Keratinocyte (primary cell): ENCODE data around the gene OR56A5. TPM values are rescaled to one million over a fixed set of nuclear protein-coding genes. Genes with fewer than 3 reads are reported as not detected.

Experiments
- DNase-seq: peaks from one replicate; pipeline ENCODE4 v3.0.0-alpha.2; 2011; ENCODE audit warnings: low read depth, missing footprints, low spot score
- FAIRE-seq: peaks from 2 replicates; lab custom pipeline; 2011; peaks lifted over from hg19 to GRCh38; lab: Jason Lieb, UNC
- H2AFZ ChIP-seq: 2 replicates; pipeline ENCODE4 v1.6.0; 2012; ENCODE audit warnings: low read length, control low read depth, inconsistent platforms; ENCODE audit not compliant: control insufficient read depth
- H3K27ac ChIP-seq: 2 replicates; pipeline ENCODE4 v1.5.1; 2011; ENCODE audit warnings: low read length; ENCODE audit not compliant: control insufficient read depth, insufficient read depth
- H3K27me3 ChIP-seq: 3 replicates; pipeline ENCODE4 v1.6.0; 2011; ENCODE audit warnings: low read length; ENCODE audit not compliant: control insufficient read depth, insufficient read depth; ENCODE audit errors: extremely low read depth
- H3K36me3 ChIP-seq, 2 experiments: 2 replicates in 1 of 2; 3 replicates in 1 of 2; pipeline ENCODE4 v1.5.1; 2011; ENCODE audit warnings: low read length in 2 of 2, mild to moderate bottlenecking in 1 of 2; ENCODE audit not compliant: control insufficient read depth in 2 of 2, insufficient read depth in 2 of 2; ENCODE audit errors: extremely low read depth in 1 of 2
- H3K4me1 ChIP-seq: 3 replicates; pipeline ENCODE4 v1.5.1; 2011; ENCODE audit warnings: low read length; ENCODE audit not compliant: control insufficient read depth, insufficient read depth; ENCODE audit errors: extremely low read depth
- H3K4me2 ChIP-seq: 3 replicates; pipeline ENCODE4 v1.6.0; 2011; ENCODE audit warnings: low read depth, low read length; ENCODE audit not compliant: control insufficient read depth, insufficient read depth; ENCODE audit errors: extremely low read depth
- H3K4me3 ChIP-seq, 3 experiments: fragments of 200-600 bp in 1 of 3; sonication (generic) in 1 of 3; 2 replicates in 2 of 3; 3 replicates in 1 of 3; pipeline ENCODE4 v1.5.1; 2011 to 2016; ENCODE audit warnings: low read length in 3 of 3, mild to moderate bottlenecking in 3 of 3, control low read depth in 2 of 3, inconsistent platforms in 1 of 3, low read depth in 1 of 3, mixed read lengths in 1 of 3, mixed run types in 1 of 3, moderate library complexity in 1 of 3; ENCODE audit not compliant: control insufficient read depth in 2 of 3, insufficient read depth in 2 of 3; ENCODE audit errors: extremely low read depth in 1 of 3
- H3K79me2 ChIP-seq: 2 replicates; pipeline ENCODE4 v1.6.0; 2012; ENCODE audit warnings: low read length; ENCODE audit not compliant: control insufficient read depth, insufficient read depth
- H3K9ac ChIP-seq: 3 replicates; pipeline ENCODE4 v1.6.0; 2011; ENCODE audit warnings: low read length; ENCODE audit not compliant: control insufficient read depth, insufficient read depth; ENCODE audit errors: extremely low read depth
- H3K9me1 ChIP-seq: 3 replicates; pipeline ENCODE4 v1.6.0; 2011; ENCODE audit warnings: low read length; ENCODE audit not compliant: control insufficient read depth, insufficient read depth; ENCODE audit errors: extremely low read depth
- H3K9me3 ChIP-seq: 2 replicates; pipeline ENCODE4 v1.5.1; 2012; ENCODE audit warnings: low read depth, low read length; ENCODE audit not compliant: control insufficient read depth
- H4K20me1 ChIP-seq: 3 replicates; pipeline ENCODE4 v1.6.0; 2011; ENCODE audit warnings: low read length; ENCODE audit not compliant: control insufficient read depth, insufficient read depth; ENCODE audit errors: extremely low read depth
- EZH2 ChIP-seq: IDR thresholded peaks from one replicate; pipeline ENCODE4 v1.6.1; 2012; ENCODE audit warnings: inconsistent platforms, mild to moderate bottlenecking, low read length, moderate library complexity
- dilution Hi-C: fragments of 300-500 bp; cut with MboI; formaldehyde crosslinking; loops from one replicate; pipeline ENCODE4 v1.7.0; 2020; ENCODE audit warnings: low sequenced_read_pairs; ENCODE audit not compliant: extremely low pct_ligation_motif_present
- polyA plus RNA-seq, 5 experiments: library from polyadenylated mRNA; depleted of rRNA in 3 of 5; stranded (reverse) in 3 of 5; stranded (forward) in 1 of 5; unstranded in 1 of 5; fragments of >200 nt; gene quantifications; 1 replicate in 1 of 5; 2 replicates in 3 of 5; 3 replicates in 1 of 5; pipeline versions ENCODE4 v1.2.1 to v1.2.3, GENCODE V29; 2011 to 2012; ENCODE audit warnings: missing spikeins in 2 of 5, low read depth in 1 of 5, low replicate concordance in 1 of 5
- TF ChIP-seq, protein P1 (sequence below), 3 experiments: IDR thresholded peaks in 1 of 3; conservative IDR thresholded peaks in 1 of 3; optimal IDR thresholded peaks in 1 of 3; 2 replicates in 2 of 3; 3 replicates in 1 of 3; pipeline versions ENCODE3 to v1.5.1; 2011; ENCODE audit warnings: low read length in 3 of 3, mild to moderate bottlenecking in 3 of 3, moderate library complexity in 2 of 3, control low read depth in 1 of 3, inconsistent platforms in 1 of 3; ENCODE audit not compliant: insufficient read depth in 2 of 3; ENCODE audit errors: extremely low read depth in 1 of 3

Gene OR56A5
- polyA plus RNA-seq, 1 donor (not counting 4 experiments of a cell fraction or from before 2014, with no cell fraction given), result not detected

DNA sequence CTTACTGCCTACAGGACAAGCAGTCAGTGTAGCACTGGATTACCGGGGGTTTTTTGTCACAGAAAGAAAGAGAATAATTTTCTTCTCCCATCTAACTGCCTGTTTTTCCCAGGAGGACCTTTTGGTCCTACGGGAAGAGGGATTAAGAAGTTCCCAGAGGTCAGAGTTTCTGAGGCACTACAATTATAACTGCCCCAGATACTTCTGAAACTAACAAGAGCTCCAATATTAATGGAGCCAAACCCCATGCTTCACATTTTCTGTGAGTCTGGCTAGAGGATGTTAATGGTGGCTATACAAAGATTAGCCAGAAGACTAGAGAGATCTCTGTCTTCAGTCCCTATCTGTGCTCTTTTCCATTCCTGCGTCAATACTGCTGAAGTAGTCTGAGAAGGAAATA is 26.3 kb downstream of the OR56A5 start, which contains the start of gene OR56A3:
OR56A3 (plus strand) TSS at position 301 of the 400 bp plus-strand sequence. CDS start 5,096 bp downstream, outside the sequence.
- Histone ChIP-seq H3K79me2 (no peaks in the 10 kb centered on the region), H2AFZ (no peak within 1 kb of the TSS), H3K9me1 (no peaks in the 10 kb centered on the region), H3K4me3 (no peak within 1 kb of the TSS), H4K20me1 (no peaks in the 10 kb centered on the region), H3K4me1 (no peaks in the 10 kb centered on the region), H3K9me3 (no peaks in the 10 kb centered on the region), H3K4me2 (no peak within 1 kb of the TSS), H3K9ac (no peak within 1 kb of the TSS), H3K27ac (no peak within 1 kb of the TSS), H3K36me3 (no peaks in the 10 kb centered on the region), H3K27me3 (no peaks in the 10 kb centered on the region)
- DNase-seq, result no peak
- dilution Hi-C loops, result no loop called here
- no peak for FAIRE-seq
- TF ChIP-seq EZH2, result no peak
- TF ChIP-seq, protein P1, sequence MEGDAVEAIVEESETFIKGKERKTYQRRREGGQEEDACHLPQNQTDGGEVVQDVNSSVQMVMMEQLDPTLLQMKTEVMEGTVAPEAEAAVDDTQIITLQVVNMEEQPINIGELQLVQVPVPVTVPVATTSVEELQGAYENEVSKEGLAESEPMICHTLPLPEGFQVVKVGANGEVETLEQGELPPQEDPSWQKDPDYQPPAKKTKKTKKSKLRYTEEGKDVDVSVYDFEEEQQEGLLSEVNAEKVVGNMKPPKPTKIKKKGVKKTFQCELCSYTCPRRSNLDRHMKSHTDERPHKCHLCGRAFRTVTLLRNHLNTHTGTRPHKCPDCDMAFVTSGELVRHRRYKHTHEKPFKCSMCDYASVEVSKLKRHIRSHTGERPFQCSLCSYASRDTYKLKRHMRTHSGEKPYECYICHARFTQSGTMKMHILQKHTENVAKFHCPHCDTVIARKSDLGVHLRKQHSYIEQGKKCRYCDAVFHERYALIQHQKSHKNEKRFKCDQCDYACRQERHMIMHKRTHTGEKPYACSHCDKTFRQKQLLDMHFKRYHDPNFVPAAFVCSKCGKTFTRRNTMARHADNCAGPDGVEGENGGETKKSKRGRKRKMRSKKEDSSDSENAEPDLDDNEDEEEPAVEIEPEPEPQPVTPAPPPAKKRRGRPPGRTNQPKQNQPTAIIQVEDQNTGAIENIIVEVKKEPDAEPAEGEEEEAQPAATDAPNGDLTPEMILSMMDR (optimal IDR thresholded peaks at IDR 0.05 in 1 of 3, IDR thresholded peaks at IDR 0.05 in 1 of 3, conservative IDR thresholded peaks at IDR 0.05 in 1 of 3; ENCODE audit: extremely low read depth in 1 of 3, insufficient read depth in 2 of 3, low read length in 3 of 3), result no peak

DNA sequence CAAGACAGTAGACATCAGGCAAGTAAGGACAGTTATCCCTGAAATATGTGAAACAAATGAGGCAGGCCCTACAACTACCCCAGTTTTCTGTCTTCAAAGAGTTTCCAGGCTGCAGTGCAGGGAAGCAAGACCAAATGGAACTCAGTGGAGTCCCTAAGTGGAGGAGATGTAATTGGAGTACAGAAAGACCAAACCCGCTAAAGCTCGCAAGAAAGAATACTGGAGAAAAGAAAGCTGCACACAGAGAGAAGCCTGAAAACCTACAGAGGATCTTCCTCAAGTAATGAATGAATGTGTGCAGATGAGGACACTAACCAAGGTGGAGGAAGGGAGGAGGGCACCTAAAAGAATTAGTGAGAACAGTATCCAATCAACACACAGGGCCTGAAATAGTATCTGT is 27.5 kb downstream of the OR56A5 start:
- DNase-seq (no peak), FAIRE-seq (no peak)
- dilution Hi-C loops, result no loop called here
- Histone ChIP-seq H3K4me3 (no peak overlapping the region), H3K79me2 (no peaks in the 10 kb centered on the region), H4K20me1 (no peaks in the 10 kb centered on the region), H3K9me3 (no peaks in the 10 kb centered on the region), H3K36me3 (no peaks in the 10 kb centered on the region), H3K4me1 (no peaks in the 10 kb centered on the region), H2AFZ (no peak overlapping the region), H3K27me3 (no peaks in the 10 kb centered on the region), H3K9me1 (no peaks in the 10 kb centered on the region), H3K27ac (no peak overlapping the region), H3K4me2 (no peak overlapping the region), H3K9ac (no peak overlapping the region)
- TF ChIP-seq, protein P1 (optimal IDR thresholded peaks at IDR 0.05 in 1 of 3, IDR thresholded peaks at IDR 0.05 in 1 of 3, conservative IDR thresholded peaks at IDR 0.05 in 1 of 3; ENCODE audit: extremely low read depth in 1 of 3, insufficient read depth in 2 of 3, low read length in 3 of 3), result no peak
- no peak for TF ChIP-seq EZH2
